Stimulated activated CD8-positive, alpha-beta memory T cell treated with anti-CD3 and anti-CD28 coated beads, Interleukin-15, amount 100 ng/mL, for 1 hour (primary cell): ENCODE data around the gene SORBS2.
"Not testable (repeated sequence)": the region's sequence is repeated elsewhere in the genome, so short reads cannot be mapped to it uniquely, and the experiment has no call there.

Experiments
- DNase-seq: peaks from one replicate; pipeline ENCODE4 v3.0.0-alpha.2; 2020; ENCODE audit warnings: low read depth

The SORBS2 gene

GRCh38 chr4:185737489-185738037, 74.4 kb downstream of the SORBS2 start:
- DNase-seq: no peak

GRCh38 chr4:185736882-185737281, 75.1 kb downstream of the SORBS2 start:
- no peak for DNase-seq

GRCh38 chr4:185735866-185736400, 76.1 kb downstream of the SORBS2 start:
- no peak for DNase-seq

GRCh38 chr4:185734930-185735329, 77.1 kb downstream of the SORBS2 start:
- no peak for DNase-seq

GRCh38 chr4:185734214-185734613, 77.8 kb downstream of the SORBS2 start:
- DNase-seq: no peak

GRCh38 chr4:185730849-185731608, 81.0 kb downstream of the SORBS2 start:
- DNase-seq: no peak

GRCh38 chr4:185730387-185730786, 81.6 kb downstream of the SORBS2 start:
- no peak for DNase-seq

GRCh38 chr4:185729391-185729804, 82.6 kb downstream of the SORBS2 start:
- no peak for DNase-seq

GRCh38 chr4:185728893-185729292, 83.1 kb downstream of the SORBS2 start:
- DNase-seq: no peak

GRCh38 chr4:185726931-185727330, 85.1 kb downstream of the SORBS2 start:
- DNase-seq: no peak

- DNase-seq: no peak
These were observed 88.2 kb downstream of the SORBS2 start for GRCh38 chr4:185723631-185724260.

GRCh38 chr4:185722029-185722316, 90.0 kb downstream of the SORBS2 start:
- no peak for DNase-seq

- no peak for DNase-seq
These were observed 90.6 kb downstream of the SORBS2 start for GRCh38 chr4:185721190-185722028.

- no peak for DNase-seq
These were observed 92.5 kb downstream of the SORBS2 start for GRCh38 chr4:185719500-185719858.

- DNase-seq: no peak
These were observed 93.2 kb downstream of the SORBS2 start for GRCh38 chr4:185718578-185719499.

GRCh38 chr4:185717377-185717741, 94.6 kb downstream of the SORBS2 start:
- DNase-seq: no peak

- no peak for DNase-seq
These were observed 95.2 kb downstream of the SORBS2 start for GRCh38 chr4:185716577-185717376.

GRCh38 chr4:185716141-185716551, 95.8 kb downstream of the SORBS2 start:
- no peak for DNase-seq

- DNase-seq: not testable (repeated sequence)
These were observed 97.5 kb downstream of the SORBS2 start for GRCh38 chr4:185714524-185714923.

- no peak for DNase-seq
These were observed 98.3 kb downstream of the SORBS2 start for GRCh38 chr4:185713731-185714130.

GRCh38 chr4:185713272-185713671, 98.7 kb downstream of the SORBS2 start:
- no peak for DNase-seq
